Hepatocyte (in vitro differentiated cells): Measurements from ENCODE around the gene STK17A.

Experiments
- EZH2phosphoT487 ChIP-seq: fragments of 200-600 bp; sonication (generic); IDR thresholded peaks from one replicate; pipeline ENCODE4 v1.6.1; 2018; ENCODE audit warnings: antibody characterized with exemption, mild to moderate bottlenecking, low read depth, moderate library complexity; ENCODE audit not compliant: unreplicated experiment, severe bottlenecking
- TF ChIP-seq, protein P1 (sequence below): fragments of 200-600 bp; sonication (generic); IDR thresholded peaks from 2 replicates; pipeline ENCODE4 v1.5.1; 2016; ENCODE audit warnings: antibody characterized with exemption, mild to moderate bottlenecking; ENCODE audit not compliant: poor library complexity

DNA sequence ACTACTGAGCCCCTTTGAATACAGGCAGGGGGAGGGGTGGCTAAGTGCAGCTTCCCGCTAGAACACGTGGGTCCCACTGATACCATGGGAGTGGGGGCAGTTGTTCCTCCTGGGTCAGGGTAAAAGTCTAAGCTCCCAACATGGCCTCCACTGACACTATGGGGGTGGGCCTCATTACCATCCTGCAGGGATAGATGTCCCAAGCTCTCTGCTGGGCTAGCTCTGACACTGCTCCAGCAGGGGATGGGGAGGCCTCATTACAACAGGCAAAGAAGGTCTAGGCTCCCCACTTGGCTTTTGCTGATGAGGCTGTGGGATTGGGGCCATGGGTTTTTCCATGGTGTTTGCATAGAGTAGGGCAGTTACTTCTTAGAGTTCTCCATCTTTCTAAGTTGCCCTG, 51.5 kb downstream of the STK17A start:
- TF ChIP-seq, protein P1, sequence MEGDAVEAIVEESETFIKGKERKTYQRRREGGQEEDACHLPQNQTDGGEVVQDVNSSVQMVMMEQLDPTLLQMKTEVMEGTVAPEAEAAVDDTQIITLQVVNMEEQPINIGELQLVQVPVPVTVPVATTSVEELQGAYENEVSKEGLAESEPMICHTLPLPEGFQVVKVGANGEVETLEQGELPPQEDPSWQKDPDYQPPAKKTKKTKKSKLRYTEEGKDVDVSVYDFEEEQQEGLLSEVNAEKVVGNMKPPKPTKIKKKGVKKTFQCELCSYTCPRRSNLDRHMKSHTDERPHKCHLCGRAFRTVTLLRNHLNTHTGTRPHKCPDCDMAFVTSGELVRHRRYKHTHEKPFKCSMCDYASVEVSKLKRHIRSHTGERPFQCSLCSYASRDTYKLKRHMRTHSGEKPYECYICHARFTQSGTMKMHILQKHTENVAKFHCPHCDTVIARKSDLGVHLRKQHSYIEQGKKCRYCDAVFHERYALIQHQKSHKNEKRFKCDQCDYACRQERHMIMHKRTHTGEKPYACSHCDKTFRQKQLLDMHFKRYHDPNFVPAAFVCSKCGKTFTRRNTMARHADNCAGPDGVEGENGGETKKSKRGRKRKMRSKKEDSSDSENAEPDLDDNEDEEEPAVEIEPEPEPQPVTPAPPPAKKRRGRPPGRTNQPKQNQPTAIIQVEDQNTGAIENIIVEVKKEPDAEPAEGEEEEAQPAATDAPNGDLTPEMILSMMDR = no peak
- no peak for TF ChIP-seq EZH2phosphoT487
